BJ (cell line): Measurements from ENCODE around the gene LOXHD1. TPM values are rescaled to one million over a fixed set of nuclear protein-coding genes. Genes with fewer than 3 reads are reported as not detected.

Source experiments
- CTCF ChIA-PET: fragments of 350-600 bp; formaldehyde crosslinking; extraction: SDS; loops from one replicate; lab custom pipeline; 2021; ENCODE audit warnings: antibody characterized with exemption, inconsistent platforms; lab: Yijun Ruan, JAX
- POLR2A ChIA-PET: fragments of 300-600 bp; sonication (Branson Sonifier 250); formaldehyde crosslinking; extraction: SDS; loops from one replicate; lab custom pipeline; 2021; ENCODE audit warnings: antibody characterized with exemption; lab: Charles Lee
- DNase-seq: peaks from one replicate; pipeline ENCODE4 v3.0.0-alpha.2; 2011; ENCODE audit warnings: low read depth
- H3K27me3 ChIP-seq: 2 replicates; pipeline ENCODE4 v1.6.0; 2011; ENCODE audit warnings: low read length; ENCODE audit not compliant: control insufficient read depth, insufficient read depth
- H3K36me3 ChIP-seq: 2 replicates; pipeline ENCODE4 v1.5.1; 2011; ENCODE audit warnings: low read length; ENCODE audit not compliant: control insufficient read depth, insufficient read depth
- H3K4me3 ChIP-seq: 2 replicates; pipeline ENCODE4 v1.5.1; 2011; ENCODE audit warnings: low read depth, mild to moderate bottlenecking, control low read depth, low read length
- polyA plus RNA-seq: library from polyadenylated mRNA; depleted of rRNA; stranded (reverse); fragments of >200 nt; gene quantifications from 2 replicates; pipeline ENCODE4 v1.2.3, GENCODE V29; 2011
- TF ChIP-seq, protein P1 (sequence below): IDR thresholded peaks from 2 replicates; pipeline ENCODE4 v1.5.1; 2011; ENCODE audit warnings: low read depth, mild to moderate bottlenecking, control low read depth, inconsistent platforms, low read length, moderate library complexity; ENCODE audit not compliant: insufficient read depth

The LOXHD1 gene
- polyA plus RNA-seq, 1 experiment = not detected

DNA sequence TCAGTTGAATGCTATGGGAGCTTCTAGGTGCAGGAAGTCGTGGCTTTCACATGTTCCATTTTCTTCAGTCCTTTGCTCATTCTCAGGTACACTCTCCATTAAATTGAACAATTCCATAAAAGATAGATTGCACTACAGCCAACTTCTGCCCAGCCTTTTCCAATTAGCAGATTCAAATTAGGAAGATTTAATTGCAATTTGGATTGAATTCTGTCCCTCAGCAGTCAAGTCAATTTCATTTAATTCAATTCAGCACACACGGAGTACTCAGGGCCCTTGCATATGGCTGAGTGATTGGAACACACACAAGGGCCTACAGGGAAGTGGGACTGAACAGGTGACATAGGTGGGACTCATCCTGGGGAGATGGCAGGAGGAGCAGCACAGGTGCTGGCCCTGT, 220.4 kb downstream of the LOXHD1 start:
- CTCF ChIA-PET = no interaction called here
- TF ChIP-seq, protein P1, sequence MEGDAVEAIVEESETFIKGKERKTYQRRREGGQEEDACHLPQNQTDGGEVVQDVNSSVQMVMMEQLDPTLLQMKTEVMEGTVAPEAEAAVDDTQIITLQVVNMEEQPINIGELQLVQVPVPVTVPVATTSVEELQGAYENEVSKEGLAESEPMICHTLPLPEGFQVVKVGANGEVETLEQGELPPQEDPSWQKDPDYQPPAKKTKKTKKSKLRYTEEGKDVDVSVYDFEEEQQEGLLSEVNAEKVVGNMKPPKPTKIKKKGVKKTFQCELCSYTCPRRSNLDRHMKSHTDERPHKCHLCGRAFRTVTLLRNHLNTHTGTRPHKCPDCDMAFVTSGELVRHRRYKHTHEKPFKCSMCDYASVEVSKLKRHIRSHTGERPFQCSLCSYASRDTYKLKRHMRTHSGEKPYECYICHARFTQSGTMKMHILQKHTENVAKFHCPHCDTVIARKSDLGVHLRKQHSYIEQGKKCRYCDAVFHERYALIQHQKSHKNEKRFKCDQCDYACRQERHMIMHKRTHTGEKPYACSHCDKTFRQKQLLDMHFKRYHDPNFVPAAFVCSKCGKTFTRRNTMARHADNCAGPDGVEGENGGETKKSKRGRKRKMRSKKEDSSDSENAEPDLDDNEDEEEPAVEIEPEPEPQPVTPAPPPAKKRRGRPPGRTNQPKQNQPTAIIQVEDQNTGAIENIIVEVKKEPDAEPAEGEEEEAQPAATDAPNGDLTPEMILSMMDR = no peak
- DNase-seq = no peak
- H3K36me3 ChIP-seq = no peaks in the 10 kb centered on the region
- H3K4me3 ChIP-seq = no peak overlapping the region
- H3K27me3 ChIP-seq = no peaks in the 10 kb centered on the region
- POLR2A ChIA-PET = no interaction called here

DNA sequence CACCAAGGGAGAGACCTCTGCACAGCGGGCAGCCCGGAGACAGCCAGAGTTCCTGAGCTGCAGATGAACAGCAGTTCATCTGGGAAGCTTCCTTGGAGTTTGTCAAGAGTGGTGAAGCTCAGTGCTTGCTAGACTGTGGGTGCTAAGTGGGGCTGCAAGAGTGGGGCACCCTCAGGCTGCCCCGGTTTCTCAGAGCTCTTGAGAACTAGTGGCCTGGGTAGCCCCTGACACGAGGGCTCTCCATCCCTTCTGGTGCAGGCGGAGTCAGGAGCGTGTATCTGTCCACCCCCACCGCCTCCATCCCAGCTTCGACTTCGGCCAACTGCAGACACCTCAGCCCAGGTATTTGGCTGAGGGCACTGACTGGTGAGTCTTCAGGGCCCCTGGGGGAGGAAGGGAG, 222.0 kb downstream of the LOXHD1 start:
- TF ChIP-seq, protein P1 = no peak
- DNase-seq = no peak
- POLR2A ChIA-PET = no interaction called here

DNA sequence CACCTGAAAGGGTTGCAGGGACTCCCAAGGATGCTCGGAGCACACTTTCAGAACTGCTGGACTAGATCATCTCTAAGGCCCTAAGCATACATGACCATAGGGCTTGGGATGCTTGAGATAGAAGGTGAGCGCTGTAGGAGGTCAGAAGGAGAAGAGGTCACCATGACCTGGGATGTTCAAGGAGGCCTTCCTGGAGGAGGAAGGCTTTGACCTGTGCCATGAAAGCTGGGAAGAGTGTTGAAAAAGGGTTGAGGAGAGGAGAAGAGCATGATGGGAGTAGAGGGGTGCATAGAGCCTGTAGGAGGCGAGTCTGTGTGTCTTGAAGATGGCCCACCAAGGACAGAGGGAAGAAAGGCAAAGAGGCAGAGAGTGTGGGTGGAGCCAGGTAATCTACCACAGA, 222.4 kb downstream of the LOXHD1 start:
- TF ChIP-seq, protein P1 = no peak
- POLR2A ChIA-PET = no interaction called here
- Histone ChIP-seq H3K36me3 (no peaks in the 10 kb centered on the region), H3K27me3 (no peaks in the 10 kb centered on the region), H3K4me3 (no peak overlapping the region)
- CTCF ChIA-PET = no interaction called here
- DNase-seq = no peak

More for the DNA sequence above, 222.0 kb downstream of the LOXHD1 start:
- H3K27me3 ChIP-seq = no peaks in the 10 kb centered on the region
- H3K4me3 ChIP-seq = no peak overlapping the region
- CTCF ChIA-PET = no interaction called here
- no peaks in the 10 kb centered on the region for H3K36me3 ChIP-seq

DNA sequence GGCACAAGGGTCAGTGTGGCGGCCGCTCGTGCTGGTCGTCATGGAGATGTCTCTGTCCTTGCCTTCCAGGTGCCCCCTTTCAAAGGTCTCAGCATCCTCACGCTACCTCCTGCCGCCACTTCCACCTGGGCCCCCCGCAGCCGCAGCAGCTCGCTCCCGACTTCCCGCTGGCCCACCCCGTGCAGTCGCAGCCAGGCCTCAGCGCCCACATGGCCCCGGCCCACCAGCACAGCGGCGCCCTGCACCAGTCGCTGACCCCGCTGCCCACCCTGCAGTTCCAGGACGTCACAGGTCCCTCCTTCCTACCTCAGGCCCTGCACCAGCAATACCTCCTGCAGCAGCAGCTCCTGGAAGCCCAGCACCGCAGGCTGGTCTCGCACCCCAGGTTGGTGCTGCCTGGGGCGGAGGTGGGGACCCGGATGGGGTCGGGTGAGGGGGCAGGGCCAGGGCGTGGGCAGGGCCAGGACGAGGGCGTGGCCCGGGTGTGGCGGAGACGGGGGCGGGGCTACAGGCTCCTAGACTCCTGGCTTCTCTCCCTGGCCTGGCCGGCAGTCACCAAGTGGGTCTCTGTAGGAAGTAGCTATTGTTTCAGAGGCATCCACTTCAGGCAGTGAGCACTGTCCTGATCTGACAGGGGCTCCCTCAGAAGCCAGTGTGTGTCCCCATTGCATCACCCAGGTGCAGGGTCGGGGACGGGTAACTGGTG, 223.7 kb downstream of the LOXHD1 start:
- CTCF ChIA-PET = interaction anchor here (1.3 kb wide), 1 partner anchor 15 kb away, joined by 3 read pairs; no protein-coding TSS in a partner anchor

DNA sequence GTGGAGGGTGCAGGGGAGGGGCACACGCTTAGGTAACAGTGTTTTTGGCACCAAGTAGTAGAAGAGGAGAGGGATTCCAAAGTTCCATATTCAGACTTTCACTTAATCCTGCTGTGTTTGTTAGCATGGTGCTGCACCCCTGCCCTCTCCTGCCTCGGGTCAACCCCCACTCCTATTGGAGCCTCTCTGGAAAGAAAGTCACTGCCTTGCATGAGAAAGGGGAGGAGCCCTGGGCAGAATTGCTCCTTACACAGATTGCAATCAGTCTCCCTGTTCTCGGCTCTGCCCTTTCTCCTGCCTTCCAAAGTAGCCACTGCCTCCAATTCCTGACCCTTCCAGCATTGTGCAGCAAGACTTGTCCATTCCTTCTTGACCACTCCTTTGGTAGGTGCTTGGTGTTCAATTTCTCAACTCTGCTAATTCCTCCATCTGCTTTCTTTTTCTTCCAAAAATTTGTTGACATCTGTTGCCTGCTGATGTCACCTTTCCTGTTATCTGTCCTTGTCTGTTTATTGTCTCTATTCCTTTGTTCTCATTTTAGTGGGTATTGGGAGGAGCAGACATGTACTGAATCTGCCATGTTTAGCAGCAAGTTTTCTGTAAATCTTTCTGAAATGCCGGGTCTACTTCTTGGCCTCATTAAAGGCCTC, 225.4 kb downstream of the LOXHD1 start:
- no peak for DNase-seq
- TF ChIP-seq, protein P1 = no peak
- Histone ChIP-seq H3K36me3 (no peaks in the 10 kb centered on the region), H3K27me3 (no peaks in the 10 kb centered on the region), H3K4me3 (no peak overlapping the region)
- POLR2A ChIA-PET = no interaction called here
- CTCF ChIA-PET = interaction anchor here (0.8 kb wide), 1 partner anchor 283 kb away, joined by 3 read pairs; no protein-coding TSS in a partner anchor

More for the DNA sequence above, 223.7 kb downstream of the LOXHD1 start:
- no peaks in the 10 kb centered on the region for H3K27me3 ChIP-seq
- no peaks in the 10 kb centered on the region for H3K36me3 ChIP-seq
- POLR2A ChIA-PET = no interaction called here
- H3K4me3 ChIP-seq = no peak overlapping the region
- TF ChIP-seq, protein P1 = no peak
- DNase-seq = no peak
